Skin of body (tissue), 2 donors: ENCODE measurements around the gene DTX3L. TPM values are rescaled to one million over a fixed set of nuclear protein-coding genes. Genes with fewer than 3 reads are reported as not detected.
A peak's percentile ranks its signal among the peaks of the same experiment; 100 is the strongest.

Experiments
- DNase-seq: peaks from one replicate; lab custom pipeline; 2025; lab: John Stamatoyannopoulos, UW
- total RNA-seq: library from RNA; depleted of rRNA; stranded (reverse); fragments of >200 nt; gene quantifications from one replicate; pipeline ENCODE4 v1.2.3, GENCODE V29; 2014

Gene DTX3L
- 10.6 TPM for total RNA-seq

DNA sequence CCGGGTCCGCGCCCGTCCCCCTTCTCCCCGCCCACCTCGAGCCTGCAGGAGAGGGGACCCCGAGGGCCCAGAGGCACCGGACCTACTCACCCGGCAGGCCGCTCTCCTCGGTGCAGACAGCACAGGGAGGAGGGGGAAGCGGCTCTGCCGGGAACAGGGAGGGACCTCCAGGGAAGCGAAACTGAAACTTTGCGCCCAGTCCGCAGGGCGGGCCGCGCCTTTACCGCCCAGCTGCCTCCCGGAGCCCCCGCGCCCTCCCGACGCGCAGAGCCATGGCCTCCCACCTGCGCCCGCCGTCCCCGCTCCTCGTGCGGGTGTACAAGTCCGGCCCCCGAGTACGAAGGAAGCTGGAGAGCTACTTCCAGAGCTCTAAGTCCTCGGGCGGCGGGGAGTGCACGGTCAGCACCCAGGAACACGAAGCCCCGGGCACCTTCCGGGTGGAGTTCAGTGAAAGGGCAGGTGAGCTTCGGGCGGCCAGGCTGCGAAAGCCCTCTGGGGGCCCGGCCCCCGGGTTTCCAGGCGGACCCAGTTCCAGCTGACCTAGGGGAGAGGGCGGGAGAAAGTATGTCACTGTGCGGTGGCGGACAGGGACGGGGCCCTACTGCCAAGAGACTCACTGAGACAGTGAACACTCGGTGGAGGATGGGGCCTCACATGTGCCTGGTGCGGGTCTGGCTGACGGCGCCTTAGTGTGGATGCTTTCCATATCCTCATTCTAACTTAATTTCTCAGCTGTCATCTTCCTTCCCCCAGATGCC lies at the start of gene DTX3L, which contains the start of gene PARP9:
Gene DTX3L (plus strand): TSS at position 184 of the 758 bp plus-strand sequence. CDS start 89 bp downstream, at position 273.
Gene PARP9 (minus strand): TSS at position 146 of the 758 bp plus-strand sequence. CDS start 4,680 bp downstream, outside the sequence.
- DNase-seq = peak; percentile 90

- no peak for DNase-seq
These were observed 49.1 kb upstream of the DTX3L start for GRCh38 chr3:122515020-122515468.

DNA sequence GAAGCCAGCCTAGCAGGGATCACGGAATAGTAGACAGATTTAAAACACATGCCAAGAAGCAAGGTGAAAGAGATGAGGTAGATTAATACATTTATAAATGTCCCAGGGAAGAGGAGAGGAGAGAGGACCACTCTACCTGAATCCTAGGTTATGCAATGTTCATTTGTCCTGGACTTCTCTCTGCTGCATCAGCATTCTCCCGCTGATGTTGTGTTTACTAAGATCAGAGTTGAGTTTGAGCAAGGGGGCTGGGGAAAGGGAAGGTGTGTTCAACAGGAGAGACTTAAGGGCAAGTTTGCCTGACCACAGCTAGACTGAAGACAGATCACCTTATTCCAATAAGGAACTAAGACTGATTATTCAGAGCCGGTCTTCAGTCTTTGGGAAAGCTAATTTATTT lies 48.3 kb upstream of the DTX3L start:
- DNase-seq = no peak

DNA sequence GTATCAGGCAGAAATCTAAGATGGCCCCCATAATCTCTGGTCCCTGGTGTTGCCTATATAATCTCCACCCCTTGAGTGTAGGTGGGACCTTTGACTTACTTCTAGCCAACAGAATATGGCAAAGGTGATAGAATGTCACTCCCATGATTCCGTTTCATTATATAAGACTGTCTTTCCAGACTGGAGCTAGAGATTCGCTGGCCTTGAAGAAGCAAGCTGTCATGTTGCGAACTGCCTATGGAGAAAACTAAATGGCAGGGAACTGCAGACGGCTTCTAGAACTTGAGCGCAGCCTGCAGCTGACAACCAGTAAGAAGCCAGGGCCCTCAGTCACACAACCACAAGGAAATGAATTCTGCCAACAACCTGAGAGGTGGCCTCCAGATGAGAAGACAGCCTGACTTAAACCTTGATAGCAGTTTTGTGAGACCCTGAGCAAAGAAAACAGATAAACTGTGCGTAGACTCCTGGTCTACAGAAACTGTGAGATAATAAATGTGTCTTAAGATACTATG lies 47.2 kb upstream of the DTX3L start:
- DNase-seq = no peak

- DNase-seq = no peak
These were observed 44.4 kb upstream of the DTX3L start for GRCh38 chr3:122519693-122520092.

DNA sequence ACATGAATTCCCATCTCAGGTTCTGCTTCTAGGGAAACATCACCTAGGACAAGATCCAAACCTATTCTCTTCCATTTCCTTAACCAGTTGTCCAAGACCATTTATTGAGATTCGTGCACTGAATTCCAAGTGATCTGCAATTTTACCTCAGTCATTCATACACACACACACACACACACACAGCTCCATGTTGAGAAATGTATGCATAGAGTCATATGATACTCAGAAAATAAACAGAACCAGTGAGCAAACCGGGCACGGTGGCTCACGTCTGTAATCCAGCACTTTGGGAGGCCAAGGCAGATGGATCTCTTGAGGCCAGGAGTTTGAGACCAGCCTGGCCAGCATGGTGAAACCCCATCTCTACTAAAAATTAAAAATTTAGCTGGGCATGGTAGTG lies 43.3 kb upstream of the DTX3L start:
- DNase-seq = no peak

- DNase-seq = no peak
These were observed 40.8 kb upstream of the DTX3L start for GRCh38 chr3:122523317-122523716.

GRCh38 chr3:122530164-122530563 lies 34.0 kb upstream of the DTX3L start:
- no peak for DNase-seq

DNA sequence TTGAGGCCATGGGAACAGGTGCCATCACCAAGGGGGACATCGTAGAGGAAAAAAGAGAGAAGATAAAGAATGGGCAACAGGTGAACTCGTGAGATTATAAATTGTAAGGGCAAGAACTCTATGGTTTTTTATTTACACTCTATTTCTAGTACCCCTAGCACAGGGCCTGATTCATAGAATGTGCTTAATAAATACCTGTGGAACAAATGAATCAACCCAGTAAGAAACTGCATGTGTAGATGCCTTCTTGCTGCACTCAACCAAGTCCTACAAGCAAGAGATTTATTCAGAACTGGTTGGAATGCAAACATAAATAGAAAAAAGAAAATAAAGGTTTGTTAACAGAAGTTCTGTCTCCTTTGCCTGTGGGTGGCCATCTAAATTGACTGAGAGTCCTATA lies 30.7 kb upstream of the DTX3L start:
- no peak for DNase-seq

GRCh38 chr3:122533931-122534334 lies 30.2 kb upstream of the DTX3L start:
- no peak for DNase-seq

DNA sequence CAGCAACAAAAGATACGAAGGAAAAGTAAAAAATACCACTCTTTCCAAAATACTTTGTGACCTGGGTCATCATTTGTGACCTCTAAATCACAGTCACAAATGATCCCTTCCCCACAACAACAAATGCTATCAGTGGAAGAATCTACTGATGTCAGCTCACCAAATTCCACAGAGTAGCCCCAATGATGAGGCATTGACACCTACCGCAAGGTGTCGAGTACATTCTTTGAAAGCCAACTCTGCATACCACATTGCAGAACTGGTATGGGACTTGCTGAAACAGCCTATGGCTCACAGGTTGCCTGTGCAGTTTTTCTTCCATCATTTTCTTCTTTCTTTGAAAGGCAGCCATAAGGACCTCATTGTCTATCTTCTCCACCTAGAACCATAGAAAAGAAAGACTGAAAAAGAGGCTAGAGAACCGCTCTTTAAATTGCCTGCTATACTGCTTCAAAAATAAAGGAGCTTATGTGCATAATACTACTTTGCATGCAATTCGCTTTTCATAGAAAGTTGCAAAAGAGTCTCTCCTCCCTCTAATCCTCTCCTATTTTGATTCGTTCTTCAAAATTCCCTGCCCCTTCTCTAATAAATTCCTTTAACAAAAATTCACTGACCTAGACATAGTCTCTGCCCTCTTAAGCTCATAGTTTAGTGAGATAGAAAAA lies 28.0 kb upstream of the DTX3L start:
- no peak for DNase-seq

DNA sequence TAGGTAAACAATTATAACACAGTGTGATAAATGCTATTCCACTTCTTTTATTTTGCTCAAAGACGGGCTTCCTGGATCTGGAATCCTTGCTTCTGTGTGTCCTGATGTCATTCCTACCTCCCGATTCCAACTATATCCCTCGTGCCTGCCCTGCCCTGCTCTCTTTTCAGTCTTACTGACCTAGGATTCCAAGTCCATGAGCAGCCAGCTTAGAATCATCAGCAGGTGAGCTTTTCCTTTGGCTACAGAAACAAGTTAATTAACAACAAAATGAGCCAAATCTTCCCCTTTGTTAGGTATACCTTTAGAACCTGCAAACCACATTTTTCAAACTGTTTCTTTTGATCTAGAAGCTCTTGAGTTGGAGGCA lies 27.5 kb upstream of the DTX3L start:
- DNase-seq = no peak

GRCh38 chr3:122538956-122539490 lies 25.1 kb upstream of the DTX3L start:
- DNase-seq = no peak

DNA sequence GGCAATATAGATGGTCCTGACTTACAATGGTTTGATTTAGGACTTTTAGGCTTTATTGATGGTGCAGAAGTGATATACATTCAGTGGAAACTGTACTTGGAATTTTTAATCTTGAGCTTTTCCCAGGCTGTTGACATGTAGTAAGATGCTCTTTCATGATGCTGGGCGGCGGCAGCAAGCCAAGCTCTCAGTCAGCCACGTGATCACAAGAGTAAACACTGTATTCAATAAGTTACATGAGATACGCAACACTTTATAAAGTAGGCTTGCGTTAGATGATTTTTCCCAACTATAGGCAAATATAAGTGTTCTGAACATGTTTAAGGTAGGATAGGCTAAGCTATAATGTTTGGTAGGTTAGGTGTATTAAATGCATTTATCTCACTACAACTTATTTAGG lies 18.0 kb upstream of the DTX3L start:
- no peak for DNase-seq

- no peak for DNase-seq
These were observed 16.1 kb upstream of the DTX3L start for GRCh38 chr3:122548076-122548475.

GRCh38 chr3:122548619-122549018 lies 15.5 kb upstream of the DTX3L start:
- no peak for DNase-seq

DNA sequence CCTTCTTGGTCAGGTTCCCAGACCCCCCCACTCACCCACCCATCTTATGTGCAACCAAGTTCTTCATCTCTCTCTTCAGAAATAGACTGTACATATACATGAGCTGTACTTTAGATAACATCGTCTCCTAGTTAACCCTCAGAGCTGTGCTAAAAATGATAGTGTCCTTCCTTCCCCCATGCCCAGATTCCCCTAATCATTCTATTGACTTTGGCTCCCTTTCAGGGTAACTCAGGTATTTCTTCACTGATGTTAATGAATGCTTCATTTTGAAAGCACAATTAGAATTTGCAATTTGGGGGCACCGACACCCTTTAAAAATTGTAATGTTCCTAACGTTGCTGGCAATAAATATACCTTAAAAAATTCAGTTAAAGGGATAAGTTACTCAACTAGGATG lies 11.0 kb upstream of the DTX3L start:
- no peak for DNase-seq

DNA sequence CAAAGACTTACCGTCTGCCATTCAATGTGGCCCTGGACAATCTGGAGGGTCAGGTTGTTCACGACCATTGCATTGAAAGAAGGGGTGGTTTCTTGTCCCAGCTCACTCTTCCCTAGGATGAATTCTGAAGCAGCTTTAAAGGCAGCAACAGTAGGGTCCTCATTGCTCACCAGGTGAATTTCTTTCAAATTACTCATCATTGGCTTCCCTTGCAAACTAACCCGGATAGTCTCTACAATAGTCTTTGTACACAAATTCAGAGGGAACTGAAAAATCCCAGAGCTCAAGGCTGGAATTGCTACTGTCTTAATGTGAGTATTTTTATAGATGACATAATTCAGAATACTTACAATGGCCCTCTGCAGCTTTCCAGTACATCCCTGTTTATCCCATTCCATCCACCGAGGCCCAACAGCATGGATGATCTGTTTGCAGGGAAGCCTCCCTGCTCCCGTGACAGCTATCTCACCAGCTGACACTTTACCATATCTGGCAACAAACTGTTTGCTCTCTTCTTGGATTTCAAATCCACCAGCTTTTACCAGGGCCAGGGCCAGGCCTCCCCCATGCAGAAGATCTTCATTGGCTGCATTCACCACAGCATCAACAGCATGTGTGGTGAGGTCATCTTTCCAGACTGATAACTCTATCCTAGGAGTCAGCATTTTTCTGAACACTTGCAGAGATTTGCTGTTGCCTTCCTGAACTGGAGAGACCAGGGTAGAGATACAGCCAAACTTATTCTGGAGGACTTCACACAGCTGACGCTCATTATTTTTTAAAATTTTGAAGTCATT lies 8.7 kb upstream of the DTX3L start:
- no peak for DNase-seq

DNA sequence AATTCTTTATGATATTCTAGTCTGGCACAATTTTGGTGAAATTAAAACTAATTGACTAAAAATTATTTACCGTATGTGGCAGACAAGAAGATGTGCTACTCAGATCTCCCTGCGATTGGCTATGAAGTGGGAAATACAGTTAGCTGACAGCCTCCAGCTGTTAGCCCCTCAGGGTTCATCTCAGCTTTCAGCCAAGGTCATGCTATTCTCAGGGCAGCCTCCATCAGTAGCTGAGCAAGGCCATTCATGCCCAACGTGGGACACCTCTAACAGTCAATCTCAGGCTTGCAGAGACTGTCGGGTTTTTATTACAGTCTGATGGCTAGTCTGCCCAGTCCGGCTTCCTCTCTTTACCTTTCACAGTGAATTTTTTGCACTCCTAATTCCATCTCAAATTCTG lies 6.8 kb upstream of the DTX3L start:
- no peak for DNase-seq

- DNase-seq = no peak
These were observed 5.5 kb upstream of the DTX3L start for GRCh38 chr3:122558605-122559004.

GRCh38 chr3:122559906-122560305 lies 4.2 kb upstream of the DTX3L start:
- DNase-seq = no peak

DNA sequence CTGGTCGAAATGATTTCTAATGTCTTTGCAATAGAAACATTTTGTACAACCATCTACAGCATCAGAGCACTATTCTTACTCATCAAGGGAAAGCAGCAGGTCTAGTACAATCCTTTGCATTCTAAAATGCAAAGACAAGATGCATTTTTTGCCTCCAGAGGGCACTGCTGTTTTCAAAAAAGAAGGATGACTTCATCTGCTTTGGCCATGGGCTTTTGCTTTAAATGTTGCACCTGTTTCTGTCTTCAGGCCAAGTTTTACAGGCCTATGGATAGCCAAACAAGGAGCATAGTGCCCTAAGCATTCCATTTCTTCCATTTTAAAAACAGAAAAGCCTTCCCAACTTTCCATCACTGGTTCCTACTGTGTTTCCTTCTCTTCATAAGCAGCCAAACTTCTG lies 3.5 kb upstream of the DTX3L start:
- no peak for DNase-seq
